Body of pancreas (tissue), 4 donors: ENCODE data around the gene MTG1.

Experiments
- POLR2A ChIP-seq, 3 donors: fragments of 450-650 bp; IDR thresholded peaks; one replicate each; pipeline ENCODE4 v1.6.1; 2016; ENCODE audit warnings: antibody characterized with exemption in 3 of 3, mild to moderate bottlenecking in 2 of 3
- TF ChIP-seq, protein P1 (sequence below), 7 experiments: fragments of 450-650 bp in 4 of 7; fragments of 200-600 bp in 3 of 7; sonication (generic) in 3 of 7; IDR thresholded peaks; one replicate each; pipeline ENCODE4 v1.5.1; 2016 to 2019; ENCODE audit warnings: antibody characterized with exemption in 7 of 7

DNA sequence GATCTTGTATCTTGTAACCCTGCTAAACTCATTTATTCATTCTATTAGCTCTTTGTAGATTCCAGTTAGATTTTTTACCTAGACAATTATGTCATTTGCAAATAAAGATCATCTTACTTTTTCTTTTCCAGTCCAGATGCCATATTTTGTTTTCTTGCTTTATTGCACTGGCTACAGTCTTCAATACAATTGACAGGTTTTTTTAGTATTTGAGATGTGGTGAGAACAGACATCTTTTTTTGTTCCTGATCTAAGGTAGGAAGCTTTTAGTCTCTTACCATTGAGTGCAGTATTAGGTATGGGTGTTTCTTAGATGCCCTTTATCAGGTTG is 18.4 kb downstream of the MTG1 start:
- TF ChIP-seq, protein P1, sequence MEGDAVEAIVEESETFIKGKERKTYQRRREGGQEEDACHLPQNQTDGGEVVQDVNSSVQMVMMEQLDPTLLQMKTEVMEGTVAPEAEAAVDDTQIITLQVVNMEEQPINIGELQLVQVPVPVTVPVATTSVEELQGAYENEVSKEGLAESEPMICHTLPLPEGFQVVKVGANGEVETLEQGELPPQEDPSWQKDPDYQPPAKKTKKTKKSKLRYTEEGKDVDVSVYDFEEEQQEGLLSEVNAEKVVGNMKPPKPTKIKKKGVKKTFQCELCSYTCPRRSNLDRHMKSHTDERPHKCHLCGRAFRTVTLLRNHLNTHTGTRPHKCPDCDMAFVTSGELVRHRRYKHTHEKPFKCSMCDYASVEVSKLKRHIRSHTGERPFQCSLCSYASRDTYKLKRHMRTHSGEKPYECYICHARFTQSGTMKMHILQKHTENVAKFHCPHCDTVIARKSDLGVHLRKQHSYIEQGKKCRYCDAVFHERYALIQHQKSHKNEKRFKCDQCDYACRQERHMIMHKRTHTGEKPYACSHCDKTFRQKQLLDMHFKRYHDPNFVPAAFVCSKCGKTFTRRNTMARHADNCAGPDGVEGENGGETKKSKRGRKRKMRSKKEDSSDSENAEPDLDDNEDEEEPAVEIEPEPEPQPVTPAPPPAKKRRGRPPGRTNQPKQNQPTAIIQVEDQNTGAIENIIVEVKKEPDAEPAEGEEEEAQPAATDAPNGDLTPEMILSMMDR (IDR thresholded peaks at IDR 0.05): no peak
- no peak for TF ChIP-seq POLR2A (IDR thresholded peaks at IDR 0.05)
